Endodermal cell (in vitro differentiated cells): ENCODE data around the gene ZSWIM6. TPM values are rescaled to one million over a fixed set of nuclear protein-coding genes. Genes with fewer than 3 reads are reported as not detected.

Source experiments
- DNase-seq: peaks from one replicate; pipeline ENCODE4 v3.0.0-alpha.2; 2017
- H3K27ac ChIP-seq: 2 replicates; pipeline ENCODE4 v1.5.1; 2013; ENCODE audit warnings: mild to moderate bottlenecking, low read depth, low read length, moderate library complexity
- H3K27me3 ChIP-seq: 2 replicates; pipeline ENCODE4 v1.6.1; 2013; ENCODE audit warnings: mild to moderate bottlenecking, low read length, moderate library complexity; ENCODE audit not compliant: insufficient read depth, control insufficient read depth, poor library complexity, severe bottlenecking
- H3K36me3 ChIP-seq: 2 replicates; pipeline ENCODE4 v1.7.0; 2013; ENCODE audit warnings: mild to moderate bottlenecking, low read length, moderate library complexity; ENCODE audit not compliant: control insufficient read depth, insufficient read depth
- H3K4me1 ChIP-seq: one replicate; pipeline ENCODE4 v1.7.0; 2013; ENCODE audit warnings: low read length; ENCODE audit not compliant: control insufficient read depth, insufficient read depth
- H3K4me3 ChIP-seq: 2 replicates; pipeline ENCODE4 v1.5.1; 2013; ENCODE audit warnings: mild to moderate bottlenecking, low read length, moderate library complexity
- H3K9ac ChIP-seq: 2 replicates; pipeline ENCODE4 v1.6.1; 2013; ENCODE audit warnings: mild to moderate bottlenecking, low read length, moderate library complexity; ENCODE audit not compliant: poor library complexity, severe bottlenecking; ENCODE audit errors: extremely low read depth
- H3K9me3 ChIP-seq: 2 replicates; pipeline ENCODE4 v1.6.1; 2013; ENCODE audit warnings: mild to moderate bottlenecking, low read length, moderate library complexity; ENCODE audit not compliant: control insufficient read depth
- H3K27ac Mint-ChIP-seq: 2 replicates; pipeline ENCODE4 v1.8.0; 2020; ENCODE audit warnings: mixed read lengths
- H3K27me3 Mint-ChIP-seq: 2 replicates; pipeline ENCODE4 v1.8.0; 2021; ENCODE audit warnings: mild to moderate bottlenecking, mixed read lengths; ENCODE audit not compliant: insufficient read depth
- H3K36me3 Mint-ChIP-seq: 2 replicates; pipeline ENCODE4 v1.8.0; 2020; ENCODE audit warnings: low read depth, mixed read lengths
- H3K4me1 Mint-ChIP-seq: 2 replicates; pipeline ENCODE4 v1.8.0; 2020; ENCODE audit warnings: mixed read lengths
- H3K4me3 Mint-ChIP-seq: 2 replicates; pipeline ENCODE4 v1.8.0; 2020; ENCODE audit warnings: mild to moderate bottlenecking, moderate library complexity, mixed read lengths
- H3K9me3 Mint-ChIP-seq: 2 replicates; pipeline ENCODE4 v1.8.0; 2020; ENCODE audit warnings: mild to moderate bottlenecking, mixed read lengths
- CTCF ChIP-seq: fragments of 200-600 bp; sonication (generic); conservative IDR thresholded peaks from 2 replicates; pipeline ENCODE4 v1.5.0; 2021; ENCODE audit warnings: antibody characterized with exemption, mild to moderate bottlenecking
- WGBS, 2 experiments: methylation state at CpG; one replicate each; pipeline versions ENCODE4 v1.1.5 to v1.1.7; 2013; ENCODE audit warnings: missing lambda C conversion rate in 2 of 2, mixed read lengths in 1 of 2; ENCODE audit not compliant: insufficient coverage in 1 of 2, insufficient read length in 1 of 2; 5-methylcytosine and 5-hydroxymethylcytosine counted together
- total RNA-seq, 2 donors: library from RNA; stranded (reverse); fragmentation: NEBNext Ultra II Directional in 1 of 2; extraction: Animal tissue kit (Norgen Biotek cat#: 25700) in 1 of 2; gene quantifications; 2 replicates in 1 of 2; 3 replicates in 1 of 2; pipeline ENCODE4 v1.2.1, GENCODE V29; 2021

ZSWIM6 gene
- total RNA-seq, 2 donors from 2014 or later: 18.1 to 18.8 TPM

- no peak overlapping the region for H3K9ac ChIP-seq
- Mint-ChIP-seq H3K4me1 (peaks cover 27% of the 10 kb centered on the region), H3K36me3 (no peaks in the 10 kb centered on the region), H3K4me3 (no peak overlapping the region), H3K9me3 (no peaks in the 10 kb centered on the region), H3K27me3 (no peaks in the 10 kb centered on the region), H3K27ac (no peak overlapping the region)
- DNase-seq: peak; percentile 65
- H3K4me3 ChIP-seq: no peak overlapping the region
- no peaks in the 10 kb centered on the region for H3K27me3 ChIP-seq
- peaks cover 4% of the 10 kb centered on the region for H3K36me3 ChIP-seq
- H3K4me1 ChIP-seq: peaks cover 16% of the 10 kb centered on the region
- no peaks in the 10 kb centered on the region for H3K9me3 ChIP-seq
- no peak overlapping the region for H3K27ac ChIP-seq
- peak; percentile 71 for TF ChIP-seq CTCF
- 88 to 100% methylated on average over 2 of the region's 2 CpGs for WGBS, 2 experiments
Measured at GRCh38 chr5:61362796-61363368, 30.8 kb downstream of the ZSWIM6 start.

- no peaks in the 10 kb centered on the region for H3K9me3 ChIP-seq
- no peak overlapping the region for H3K9ac ChIP-seq
- H3K4me1 Mint-ChIP-seq: peaks cover 28% of the 10 kb centered on the region
- H3K27ac ChIP-seq: no peak overlapping the region
- peaks cover 4% of the 10 kb centered on the region for H3K36me3 ChIP-seq
- H3K9me3 Mint-ChIP-seq: no peaks in the 10 kb centered on the region
- no peaks in the 10 kb centered on the region for H3K27me3 ChIP-seq
- no peak overlapping the region for H3K4me3 ChIP-seq
- peaks cover 16% of the 10 kb centered on the region for H3K4me1 ChIP-seq
- WGBS, 2 experiments: 89 to 100% methylated on average over 2 to 3 of the region's 3 CpGs
- no peaks in the 10 kb centered on the region for H3K27me3 Mint-ChIP-seq
- no peak overlapping the region for H3K4me3 Mint-ChIP-seq
- H3K36me3 Mint-ChIP-seq: no peaks in the 10 kb centered on the region
- no peak for TF ChIP-seq CTCF
- H3K27ac Mint-ChIP-seq: no peak overlapping the region
- no peak for DNase-seq
Measured at GRCh38 chr5:61363401-61364114, 31.5 kb downstream of the ZSWIM6 start.

GRCh38 chr5:61366497-61367240, 34.6 kb downstream of the ZSWIM6 start:
- Histone ChIP-seq H3K27me3 (no peaks in the 10 kb centered on the region), H3K27ac (no peak overlapping the region), H3K9ac (no peak overlapping the region), H3K9me3 (no peaks in the 10 kb centered on the region), H3K4me3 (no peak overlapping the region), H3K4me1 (peaks cover 3% of the 10 kb centered on the region), H3K36me3 (peaks cover 4% of the 10 kb centered on the region)
- no peaks in the 10 kb centered on the region for H3K27me3 Mint-ChIP-seq
- no peak overlapping the region for H3K27ac Mint-ChIP-seq
- no peaks in the 10 kb centered on the region for H3K36me3 Mint-ChIP-seq
- peaks cover 5% of the 10 kb centered on the region for H3K4me1 Mint-ChIP-seq
- no peak overlapping the region for H3K4me3 Mint-ChIP-seq
- DNase-seq: no peak
- WGBS, 2 experiments: 91 to 93% methylated on average over 2 to 7 of the region's 7 CpGs
- H3K9me3 Mint-ChIP-seq: no peaks in the 10 kb centered on the region
- no peak for TF ChIP-seq CTCF
